Progenitor cell of endocrine pancreas (in vitro differentiated cells): ENCODE results near the gene MRPL12. TPM values are rescaled to one million over a fixed set of nuclear protein-coding genes. Genes with fewer than 3 reads are reported as not detected.
A peak's percentile ranks its signal among the peaks of the same experiment; 100 is the strongest.
"Not testable (repeated sequence)": the region's sequence is repeated elsewhere in the genome, so short reads cannot be mapped to it uniquely, and the experiment has no call there.

Experiments
- DNase-seq: peaks from one replicate; pipeline ENCODE4 v3.0.0; 2021; ENCODE audit warnings: low spot score; ENCODE audit not compliant: unreplicated experiment
- H3K27ac Mint-ChIP-seq: 2 replicates; pipeline ENCODE4 v1.8.0; 2021; ENCODE audit warnings: mild to moderate bottlenecking, moderate library complexity, mixed read lengths
- H3K27me3 Mint-ChIP-seq: 2 replicates; pipeline ENCODE4 v1.8.0; 2021; ENCODE audit warnings: mixed read lengths
- H3K36me3 Mint-ChIP-seq: 2 replicates; pipeline ENCODE4 v1.8.0; 2022; ENCODE audit warnings: mixed read lengths; ENCODE audit not compliant: insufficient read depth
- H3K4me1 Mint-ChIP-seq: 2 replicates; pipeline ENCODE4 v1.8.0; 2021; ENCODE audit warnings: low read depth, mixed read lengths
- H3K4me3 Mint-ChIP-seq: 2 replicates; pipeline ENCODE4 v1.8.0; 2021; ENCODE audit warnings: low read depth, mild to moderate bottlenecking, moderate library complexity, mixed read lengths
- H3K9me3 Mint-ChIP-seq: 2 replicates; pipeline ENCODE4 v1.8.0; 2021; ENCODE audit warnings: low read depth, mixed read lengths
- total RNA-seq: library from RNA; stranded (reverse); gene quantifications from 2 replicates; pipeline ENCODE4 v1.2.1, GENCODE V29; 2021
- TF ChIP-seq, protein P1 (sequence below): fragments of 200-600 bp; sonication (generic); IDR thresholded peaks from one replicate; pipeline ENCODE4 v1.5.0; 2021; ENCODE audit warnings: antibody characterized with exemption, mild to moderate bottlenecking; ENCODE audit not compliant: unreplicated experiment

MRPL12 gene
- total RNA-seq, 1 donor from 2014 or later: 63.6 TPM

DNA sequence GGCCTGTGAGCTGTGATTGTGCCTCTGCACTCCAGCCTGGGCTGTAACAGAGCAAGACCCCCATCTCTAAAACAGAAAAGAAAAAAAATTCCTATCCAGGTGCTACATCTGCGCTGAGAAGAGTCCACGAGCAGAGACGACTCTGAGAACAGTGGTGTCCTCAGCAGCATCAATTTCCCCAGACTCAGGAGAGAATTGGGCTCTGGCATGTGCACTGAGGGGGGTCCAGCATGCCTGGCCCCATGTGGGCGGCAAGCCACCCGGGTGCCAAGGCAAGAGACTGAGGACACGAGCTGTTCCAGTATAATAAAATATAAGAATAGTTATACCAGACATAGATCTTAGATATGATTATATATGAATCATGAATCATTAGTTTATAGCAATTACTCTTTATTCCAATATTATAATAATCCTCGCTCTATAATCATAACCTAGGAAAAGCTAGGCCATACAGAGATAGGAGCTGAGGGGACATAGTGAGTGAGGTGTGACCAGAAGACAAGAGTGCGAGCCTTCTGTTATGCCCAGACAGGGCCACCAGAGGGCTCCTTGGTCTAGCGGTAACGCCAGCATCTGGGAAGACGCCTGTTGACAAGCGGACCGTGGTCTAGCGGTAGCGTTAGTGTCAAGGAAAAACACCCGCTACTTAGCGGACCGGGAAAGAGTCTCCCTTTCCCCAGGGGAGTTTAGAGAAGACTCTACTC is 27.5 kb upstream of the MRPL12 start:
- TF ChIP-seq, protein P1, sequence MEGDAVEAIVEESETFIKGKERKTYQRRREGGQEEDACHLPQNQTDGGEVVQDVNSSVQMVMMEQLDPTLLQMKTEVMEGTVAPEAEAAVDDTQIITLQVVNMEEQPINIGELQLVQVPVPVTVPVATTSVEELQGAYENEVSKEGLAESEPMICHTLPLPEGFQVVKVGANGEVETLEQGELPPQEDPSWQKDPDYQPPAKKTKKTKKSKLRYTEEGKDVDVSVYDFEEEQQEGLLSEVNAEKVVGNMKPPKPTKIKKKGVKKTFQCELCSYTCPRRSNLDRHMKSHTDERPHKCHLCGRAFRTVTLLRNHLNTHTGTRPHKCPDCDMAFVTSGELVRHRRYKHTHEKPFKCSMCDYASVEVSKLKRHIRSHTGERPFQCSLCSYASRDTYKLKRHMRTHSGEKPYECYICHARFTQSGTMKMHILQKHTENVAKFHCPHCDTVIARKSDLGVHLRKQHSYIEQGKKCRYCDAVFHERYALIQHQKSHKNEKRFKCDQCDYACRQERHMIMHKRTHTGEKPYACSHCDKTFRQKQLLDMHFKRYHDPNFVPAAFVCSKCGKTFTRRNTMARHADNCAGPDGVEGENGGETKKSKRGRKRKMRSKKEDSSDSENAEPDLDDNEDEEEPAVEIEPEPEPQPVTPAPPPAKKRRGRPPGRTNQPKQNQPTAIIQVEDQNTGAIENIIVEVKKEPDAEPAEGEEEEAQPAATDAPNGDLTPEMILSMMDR: peak; percentile 61
- DNase-seq, H3K9me3 Mint-ChIP-seq, H3K27ac Mint-ChIP-seq, H3K36me3 Mint-ChIP-seq, H3K4me3 Mint-ChIP-seq, H3K27me3 Mint-ChIP-seq, H3K4me1 Mint-ChIP-seq: not testable (repeated sequence)

DNA sequence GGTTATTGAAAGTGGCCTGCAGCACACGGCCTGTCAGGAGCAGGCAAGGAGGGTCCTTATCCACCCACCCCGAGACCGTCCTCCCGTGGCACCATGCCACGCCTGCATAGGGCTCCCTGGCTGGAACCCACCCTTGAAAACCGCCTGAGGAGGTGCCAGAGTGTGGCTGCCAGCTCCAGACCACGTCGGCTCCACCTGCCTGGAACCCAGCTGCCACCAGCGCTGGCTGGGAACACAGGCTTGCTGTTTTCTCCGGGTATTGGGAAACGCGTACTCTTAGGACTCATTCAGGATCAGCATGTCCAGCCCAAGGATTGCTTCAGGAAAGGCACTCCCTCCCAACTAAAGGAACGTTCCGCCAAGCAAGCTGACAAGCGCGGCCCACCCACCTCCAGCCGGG is 26.3 kb upstream of the MRPL12 start:
- peaks cover 3% of the 10 kb centered on the region for H3K4me1 Mint-ChIP-seq
- peaks cover 6% of the 10 kb centered on the region for H3K36me3 Mint-ChIP-seq
- H3K9me3 Mint-ChIP-seq: no peaks in the 10 kb centered on the region
- no peak overlapping the region for H3K4me3 Mint-ChIP-seq
- no peak for DNase-seq
- no peaks in the 10 kb centered on the region for H3K27me3 Mint-ChIP-seq
- TF ChIP-seq, protein P1: no peak
- H3K27ac Mint-ChIP-seq: no peak overlapping the region

DNA sequence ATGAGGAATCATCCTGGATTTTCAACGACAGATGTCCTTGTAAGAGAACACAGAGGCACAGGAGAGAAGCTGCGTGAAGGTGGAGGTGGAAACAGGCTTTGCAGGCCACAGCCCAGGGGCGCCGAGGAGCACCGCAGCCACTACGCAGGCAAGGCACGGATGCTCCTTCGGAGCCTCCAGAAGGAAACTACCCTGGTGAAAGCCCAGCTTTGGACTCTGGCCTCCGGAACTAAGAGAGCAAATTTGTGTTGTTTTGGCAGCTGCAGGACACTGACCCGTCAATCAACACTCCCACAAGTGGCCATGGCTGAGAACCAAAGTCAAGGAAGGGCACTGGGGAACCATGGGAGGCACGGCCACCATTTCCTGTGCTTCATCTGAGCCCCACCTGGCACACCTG is 23.0 kb upstream of the MRPL12 start:
- TF ChIP-seq, protein P1: no peak
- Mint-ChIP-seq H3K27ac (no peak overlapping the region), H3K4me1 (peaks cover 16% of the 10 kb centered on the region), H3K36me3 (peaks cover 2% of the 10 kb centered on the region), H3K9me3 (no peaks in the 10 kb centered on the region), H3K27me3 (no peaks in the 10 kb centered on the region), H3K4me3 (no peak overlapping the region)
- DNase-seq: no peak

DNA sequence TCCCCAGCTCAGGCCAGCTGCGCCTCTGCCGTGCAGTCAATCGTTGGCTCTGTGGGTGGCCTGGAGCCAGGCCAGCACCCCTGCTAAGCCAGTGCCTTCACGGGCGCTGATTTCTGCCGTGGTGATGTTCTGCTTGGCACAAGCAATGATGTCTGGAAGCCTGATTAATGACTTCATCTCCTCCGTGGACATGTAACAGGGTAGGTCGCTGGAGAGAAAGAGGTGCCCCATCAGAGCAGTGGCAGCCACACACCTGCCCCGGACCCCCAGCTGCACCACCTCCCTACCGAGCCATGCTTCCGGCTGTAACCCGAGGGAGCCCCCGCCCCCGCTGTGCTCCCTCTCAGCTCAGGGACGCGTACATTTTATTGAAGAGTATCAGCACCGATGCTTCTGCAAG is 21.5 kb upstream of the MRPL12 start:
- Mint-ChIP-seq H3K27me3 (no peaks in the 10 kb centered on the region), H3K36me3 (peaks cover 3% of the 10 kb centered on the region), H3K4me3 (no peak overlapping the region), H3K9me3 (no peaks in the 10 kb centered on the region), H3K27ac (no peak overlapping the region), H3K4me1 (peaks cover 13% of the 10 kb centered on the region)
- DNase-seq: no peak
- TF ChIP-seq, protein P1: no peak

DNA sequence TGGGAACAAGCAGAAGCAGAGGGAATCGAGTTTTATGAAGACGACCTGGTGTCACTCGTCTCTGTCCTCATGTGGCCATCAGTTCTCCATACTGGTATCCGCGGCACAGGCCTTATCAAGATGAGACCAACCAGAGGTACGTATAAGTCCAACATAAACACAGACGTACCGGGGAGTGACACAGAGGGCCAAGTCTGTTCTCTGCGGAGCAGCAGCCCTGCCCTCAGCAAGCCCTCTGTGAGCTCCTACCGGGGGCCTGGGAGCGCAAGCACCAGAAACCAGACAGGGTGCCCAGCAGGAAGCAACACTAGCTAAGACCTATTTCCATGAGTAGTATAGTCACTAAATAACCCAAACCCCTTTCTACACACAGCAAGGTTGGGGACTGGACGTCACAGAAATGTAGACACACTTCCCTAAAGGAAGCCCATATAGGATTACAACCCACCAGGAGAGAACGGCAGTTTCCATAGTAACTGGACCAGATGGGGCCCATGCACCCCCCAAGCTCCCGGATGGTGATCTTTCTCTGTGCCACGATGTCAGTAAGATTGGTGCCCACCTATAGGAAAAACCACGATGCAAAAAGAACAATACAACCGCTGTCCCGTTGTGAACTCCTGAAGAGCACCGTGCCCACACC is 20.5 kb upstream of the MRPL12 start:
- H3K27ac Mint-ChIP-seq: peak overlapping the region; percentile 88
- H3K4me1 Mint-ChIP-seq: peaks cover 13% of the 10 kb centered on the region
- no peaks in the 10 kb centered on the region for H3K9me3 Mint-ChIP-seq
- no peak for DNase-seq
- TF ChIP-seq, protein P1: no peak
- no peaks in the 10 kb centered on the region for H3K27me3 Mint-ChIP-seq
- H3K4me3 Mint-ChIP-seq: peak overlapping the region; percentile 89
- H3K36me3 Mint-ChIP-seq: peaks cover 8% of the 10 kb centered on the region
